CD4-positive, alpha-beta T cell treated with Interleukin-6 at 100 ng/mL for 8 hours (primary cell): ENCODE results near the gene TNXB.
A peak's percentile ranks its signal among the peaks of the same experiment; 100 is the strongest.
"Not testable (repeated sequence)": the region's sequence is repeated elsewhere in the genome, so short reads cannot be mapped to it uniquely, and the experiment has no call there.

Experiments used
- DNase-seq: peaks from one replicate; pipeline ENCODE4 v3.0.0-alpha.2; 2020; ENCODE audit warnings: mixed read lengths, low spot score

The TNXB gene

DNA sequence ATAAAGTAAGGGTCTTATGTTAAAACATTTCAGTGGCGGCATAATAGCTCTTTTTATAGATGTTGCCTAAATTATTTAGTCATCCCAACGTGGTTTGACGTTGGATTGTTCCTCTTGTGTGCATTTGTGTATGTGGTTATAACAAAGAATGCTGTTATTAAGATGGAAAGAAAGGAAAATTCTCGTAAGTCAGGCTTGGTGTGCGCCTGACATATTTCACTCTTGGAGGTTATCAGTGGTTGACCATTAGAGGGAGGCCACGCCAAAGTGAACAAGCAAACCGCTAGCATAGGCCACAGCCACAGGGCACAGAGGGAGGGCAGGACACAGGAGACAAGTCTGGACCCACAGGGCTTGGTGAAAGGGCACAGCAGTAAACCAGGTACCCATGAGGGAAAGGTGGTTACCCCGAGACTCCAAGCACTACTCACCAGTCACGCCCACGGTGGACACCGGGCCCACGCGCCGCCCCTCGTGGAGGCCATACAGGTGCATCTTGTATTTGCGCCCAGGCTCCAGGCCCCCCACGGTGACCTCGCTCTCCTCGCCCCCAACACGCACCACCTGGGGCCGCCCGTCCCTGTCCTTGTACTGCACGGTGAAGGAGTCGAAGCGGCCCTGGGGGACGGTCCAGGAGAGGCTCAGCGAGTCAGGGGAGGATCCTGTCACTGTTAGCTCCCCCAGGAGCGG lies 48.0 kb downstream of the TNXB start:
- DNase-seq, result no peak

DNA sequence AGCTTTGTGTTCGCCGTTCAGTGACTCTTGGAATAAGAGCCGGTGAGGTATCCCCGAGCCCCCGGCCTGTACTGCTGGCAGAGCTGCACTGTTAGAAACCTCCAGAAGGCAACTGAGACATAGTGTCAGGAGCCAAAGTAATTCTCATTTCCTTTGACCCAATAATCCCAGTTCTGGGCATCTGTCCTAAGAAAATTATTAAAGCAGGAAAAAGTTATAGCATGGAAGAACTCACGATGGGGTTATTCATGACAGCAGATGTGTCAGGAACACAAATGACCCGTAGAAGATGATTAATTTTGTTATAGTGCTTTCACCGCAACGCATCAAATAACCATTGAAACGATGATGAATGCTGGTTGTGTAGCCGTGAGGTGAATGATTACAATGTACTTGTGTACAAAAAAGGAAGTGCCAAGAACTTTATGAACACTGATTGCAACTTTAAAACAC lies 50.6 kb downstream of the TNXB start:
- DNase-seq, result no peak

DNA sequence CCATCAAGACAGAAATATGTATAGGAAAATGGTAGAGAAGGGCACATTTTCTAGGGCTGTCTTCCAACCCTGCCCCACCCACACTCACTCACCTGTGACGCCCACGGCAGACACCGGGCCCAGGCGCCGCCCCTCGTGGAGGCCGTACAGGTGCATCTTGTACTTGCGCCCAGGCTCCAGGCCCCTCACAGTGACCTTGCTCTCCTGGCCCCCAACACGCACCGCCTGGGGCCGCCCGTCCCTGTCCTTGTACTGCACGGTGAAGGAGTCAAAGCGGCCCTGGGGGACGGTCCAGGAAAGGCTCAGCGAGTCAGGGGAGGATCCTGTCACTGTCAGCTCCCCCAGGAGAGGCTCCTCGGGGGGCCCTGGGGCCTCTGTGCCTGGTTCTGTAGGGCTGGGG lies 51.2 kb downstream of the TNXB start:
- DNase-seq, result no peak

DNA sequence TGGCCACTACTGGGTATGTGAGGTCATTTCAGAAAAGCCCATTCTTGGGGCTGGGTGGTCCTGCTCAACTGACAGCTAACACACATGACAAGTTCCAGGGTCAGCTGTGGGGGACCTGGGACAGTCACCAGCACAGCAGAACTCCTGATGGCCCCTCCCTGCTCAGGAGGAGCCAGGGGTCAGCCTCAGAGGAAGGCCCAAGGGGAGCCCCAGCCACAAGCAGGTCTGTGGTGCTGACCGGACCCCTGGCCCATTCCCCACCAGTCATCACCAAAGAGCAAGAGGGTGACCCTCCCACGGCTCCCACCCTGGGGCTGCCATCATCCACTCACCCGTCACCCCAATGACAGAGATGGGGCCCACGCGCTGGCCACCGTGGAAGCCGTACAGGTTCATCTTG lies 52.9 kb downstream of the TNXB start:
- no peak for DNase-seq

DNA sequence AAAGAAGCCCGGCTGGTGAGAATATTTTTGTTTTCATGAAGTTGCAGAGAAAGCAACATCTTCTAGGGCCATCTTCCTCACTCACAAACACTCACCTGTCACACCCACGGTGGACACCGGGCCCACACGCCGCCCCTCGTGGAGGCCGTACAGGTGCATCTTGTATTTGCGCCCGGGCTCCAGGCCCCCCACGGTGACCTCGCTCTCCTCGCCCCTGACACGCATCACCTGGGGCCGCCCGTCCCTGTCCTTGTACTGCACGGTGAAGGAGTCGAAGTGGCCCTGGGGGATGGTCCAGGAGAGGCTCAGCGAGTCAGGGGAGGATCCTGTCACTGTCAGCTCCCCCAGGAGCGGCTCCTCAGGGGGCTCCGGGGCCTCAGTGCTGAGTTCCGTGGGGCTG lies 53.4 kb downstream of the TNXB start:
- not testable (repeated sequence) for DNase-seq

DNA sequence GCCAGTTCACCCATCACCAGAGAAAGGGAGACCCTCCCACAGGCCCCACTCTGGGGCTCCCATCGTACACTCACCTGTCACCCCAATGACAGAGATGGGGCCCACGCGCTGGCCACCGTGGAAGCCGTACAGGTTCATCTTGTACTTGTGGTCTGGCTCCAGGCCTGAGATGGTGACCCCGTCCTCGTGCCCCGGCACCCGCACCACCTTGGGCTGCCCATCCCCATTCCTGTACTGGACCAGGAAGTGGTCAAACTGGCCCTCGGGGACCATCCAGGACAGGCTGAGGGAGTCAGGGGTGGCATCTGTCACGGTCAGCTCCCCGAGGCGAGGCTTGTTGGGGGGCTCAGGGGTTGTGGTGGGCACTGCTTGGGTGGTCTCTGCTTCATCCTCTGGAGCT lies 55.8 kb downstream of the TNXB start:
- not testable (repeated sequence) for DNase-seq

DNA sequence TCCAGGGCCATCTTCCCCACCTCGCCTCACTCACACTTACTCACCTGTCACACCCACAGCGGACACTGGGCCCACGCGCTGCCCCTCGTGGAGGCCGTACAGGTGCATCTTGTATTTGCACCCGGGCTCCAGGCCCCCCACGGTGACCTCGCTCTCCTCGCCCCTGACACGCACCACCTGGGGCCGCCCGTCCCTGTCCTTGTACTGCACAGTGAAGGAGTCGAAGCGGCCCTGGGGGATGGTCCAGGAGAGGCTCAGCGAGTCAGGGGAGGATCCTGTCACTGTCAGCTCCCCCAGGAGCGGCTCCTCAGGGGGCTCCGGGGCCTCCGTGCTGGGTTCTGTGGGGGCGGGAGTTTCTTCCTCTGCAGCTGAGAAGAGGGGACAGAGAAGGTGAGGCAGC lies 56.5 kb downstream of the TNXB start:
- DNase-seq, result not testable (repeated sequence)

DNA sequence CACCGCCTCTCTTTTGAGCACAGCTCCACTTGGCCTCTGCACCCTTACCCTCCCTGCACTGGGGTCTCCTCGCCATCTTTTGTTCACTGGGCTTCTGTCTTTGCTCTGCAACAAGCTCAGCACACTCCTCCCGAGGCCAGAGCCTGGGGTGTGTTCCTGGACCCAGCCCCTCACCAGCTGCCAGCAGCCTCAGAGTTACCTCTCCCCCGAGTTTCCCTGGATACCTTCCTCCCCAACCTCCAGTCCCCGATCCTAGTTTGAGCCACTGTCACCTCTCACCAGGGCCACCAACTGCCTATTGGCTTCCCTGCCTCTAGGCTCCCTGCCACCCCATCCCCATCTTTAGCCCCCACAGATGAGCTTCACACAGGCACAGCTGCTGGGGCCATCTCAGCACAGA lies 58.6 kb downstream of the TNXB start:
- DNase-seq, result no peak

DNA sequence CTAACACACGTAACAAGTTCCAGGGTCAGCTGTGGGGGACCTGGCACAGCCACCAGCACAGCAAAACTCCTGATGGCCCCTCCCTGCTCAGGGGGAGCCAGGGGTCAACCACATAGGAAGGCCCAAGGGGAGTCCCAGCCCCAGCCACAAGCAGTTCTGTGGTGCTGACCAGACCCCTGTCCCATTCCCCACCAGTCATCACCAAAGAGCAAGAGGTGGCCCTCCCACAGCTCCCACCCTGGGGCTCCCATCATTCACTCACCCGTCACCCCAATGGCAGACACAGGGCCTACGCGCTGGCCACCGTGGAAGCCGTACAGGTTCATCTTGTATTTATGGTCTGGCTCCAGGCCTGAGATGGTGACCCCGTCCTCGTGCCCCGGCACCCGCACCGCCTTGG lies 59.4 kb downstream of the TNXB start:
- not testable (repeated sequence) for DNase-seq

DNA sequence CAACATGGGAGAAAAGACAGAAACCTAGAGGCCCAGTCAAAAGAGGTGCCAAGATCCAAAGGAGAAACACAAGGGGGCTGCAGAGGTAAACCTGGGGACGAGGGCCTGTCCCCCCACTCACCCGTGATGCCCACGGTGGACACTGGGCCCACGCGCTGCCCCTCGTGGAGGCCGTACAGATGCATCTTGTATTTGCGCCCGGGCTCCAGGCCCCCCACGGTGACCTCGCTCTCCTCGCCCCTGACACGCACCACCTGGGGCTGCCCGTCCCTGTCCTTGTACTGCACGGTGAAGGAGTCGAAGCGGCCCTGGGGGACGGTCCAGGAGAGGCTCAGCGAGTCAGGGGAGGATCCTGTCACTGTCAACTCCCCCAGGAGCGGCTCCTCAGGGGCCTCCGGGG lies 60.0 kb downstream of the TNXB start:
- DNase-seq, result not testable (repeated sequence)

DNA sequence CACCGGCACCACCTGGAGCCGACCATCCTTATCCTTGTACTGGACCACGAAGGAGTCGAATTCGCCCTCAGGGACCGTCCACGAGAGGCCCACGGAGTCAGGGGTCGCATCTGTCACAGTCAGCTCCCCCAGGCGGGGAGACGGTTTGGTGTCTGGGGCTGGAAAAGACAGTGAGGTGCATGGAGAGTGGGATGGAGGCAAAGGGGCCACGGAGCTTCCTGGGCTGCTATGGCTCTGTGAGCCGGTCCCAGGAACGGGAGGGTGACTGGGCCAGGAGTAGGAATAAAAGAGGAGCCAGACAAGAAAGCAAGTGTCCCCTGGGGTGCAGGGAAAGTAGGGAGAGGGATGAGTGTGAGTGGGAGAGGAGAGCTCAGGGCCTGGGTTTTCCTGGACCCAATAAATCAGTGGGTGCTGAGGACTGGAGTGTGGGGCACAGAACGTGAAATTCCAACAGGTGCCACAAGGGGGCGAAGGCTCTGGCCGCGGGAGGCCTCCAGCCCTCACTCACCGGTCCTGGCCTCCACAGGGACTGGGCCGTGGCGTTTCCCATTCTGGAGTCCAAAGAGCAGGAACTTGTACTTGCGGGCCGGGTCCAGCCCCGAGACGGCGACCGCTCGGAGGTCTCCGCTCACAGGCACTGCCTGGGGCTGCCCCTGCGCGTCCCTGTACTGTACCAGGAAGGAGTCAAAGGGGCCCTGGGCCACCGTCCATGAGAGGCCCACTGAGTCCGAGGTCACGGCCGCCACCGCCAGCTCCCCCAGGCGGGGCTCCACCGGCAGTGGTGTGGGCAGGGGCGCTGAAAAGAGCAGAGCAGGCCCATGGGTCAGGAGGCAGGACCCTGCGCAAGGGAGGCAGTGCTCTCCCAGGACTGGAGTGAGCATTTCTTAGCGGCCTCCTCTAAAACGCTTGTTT lies 61.0 kb downstream of the TNXB start:
- DNase-seq, result peak; percentile 53

DNA sequence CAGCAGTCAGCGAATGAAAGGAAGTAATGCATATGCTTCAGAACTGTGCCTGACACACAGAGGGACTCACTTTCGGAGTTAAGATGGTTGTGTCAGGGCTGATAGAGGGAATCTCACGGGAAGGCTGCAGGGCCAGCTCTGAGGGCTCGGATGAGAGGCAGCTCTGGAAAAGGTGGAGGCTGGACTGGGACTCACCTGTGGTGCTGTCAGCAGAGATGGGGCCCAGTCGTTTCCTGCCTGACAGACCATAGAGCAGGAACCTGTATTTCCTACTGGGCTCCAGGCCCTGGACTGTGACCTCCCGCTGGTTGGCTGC lies 61.6 kb downstream of the TNXB start:
- DNase-seq, result no peak

DNA sequence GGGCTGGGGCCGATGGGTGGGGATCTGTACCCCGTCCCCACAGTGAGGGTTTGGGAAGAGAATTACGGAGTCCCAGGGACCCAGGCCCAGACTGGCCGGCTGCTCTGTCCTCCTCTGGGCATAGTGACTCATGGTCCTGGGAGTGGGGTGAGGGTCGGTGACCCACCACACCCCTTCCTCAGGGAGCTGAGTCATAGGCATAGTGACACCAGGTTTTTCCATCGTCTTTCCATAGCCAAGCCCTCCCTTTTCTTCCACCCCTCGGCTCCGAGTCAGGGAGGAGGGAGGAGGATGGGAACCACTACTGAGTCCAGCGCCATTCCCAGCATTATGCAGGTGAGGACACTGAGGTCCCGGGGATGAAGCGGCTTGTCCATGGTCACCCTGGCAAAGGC lies 62.1 kb downstream of the TNXB start:
- no peak for DNase-seq

DNA sequence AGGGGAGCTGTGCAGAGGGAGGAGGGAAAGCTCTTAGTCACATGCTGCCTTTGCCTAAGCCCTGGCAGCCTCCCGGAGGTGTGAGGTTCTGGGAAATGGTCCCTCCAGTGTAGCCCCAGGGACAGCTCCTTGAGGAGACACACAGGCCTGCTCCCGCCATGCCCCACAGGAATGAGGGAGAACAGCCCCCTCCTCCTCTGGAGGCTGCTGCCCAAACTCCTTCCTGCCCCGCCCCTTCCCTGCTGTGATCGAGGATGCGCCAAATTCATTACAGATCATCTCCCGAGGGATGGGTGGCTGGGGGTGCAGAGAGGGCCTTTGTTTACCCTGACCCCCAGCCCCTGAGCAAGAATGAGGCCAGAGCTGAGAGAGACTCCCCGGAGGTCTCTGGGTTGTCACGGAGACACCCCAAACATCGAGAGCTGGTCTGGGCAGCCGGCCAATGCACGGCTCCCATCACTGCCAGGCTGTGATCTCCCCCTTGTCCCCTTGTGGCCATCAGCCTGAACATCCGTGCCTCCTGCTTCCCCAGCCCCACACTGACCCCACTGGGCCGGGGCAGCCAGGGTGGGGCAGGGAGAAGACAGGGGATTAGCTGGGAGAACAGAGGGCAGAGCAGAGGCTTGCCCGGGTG lies 62.6 kb downstream of the TNXB start:
- no peak for DNase-seq

DNA sequence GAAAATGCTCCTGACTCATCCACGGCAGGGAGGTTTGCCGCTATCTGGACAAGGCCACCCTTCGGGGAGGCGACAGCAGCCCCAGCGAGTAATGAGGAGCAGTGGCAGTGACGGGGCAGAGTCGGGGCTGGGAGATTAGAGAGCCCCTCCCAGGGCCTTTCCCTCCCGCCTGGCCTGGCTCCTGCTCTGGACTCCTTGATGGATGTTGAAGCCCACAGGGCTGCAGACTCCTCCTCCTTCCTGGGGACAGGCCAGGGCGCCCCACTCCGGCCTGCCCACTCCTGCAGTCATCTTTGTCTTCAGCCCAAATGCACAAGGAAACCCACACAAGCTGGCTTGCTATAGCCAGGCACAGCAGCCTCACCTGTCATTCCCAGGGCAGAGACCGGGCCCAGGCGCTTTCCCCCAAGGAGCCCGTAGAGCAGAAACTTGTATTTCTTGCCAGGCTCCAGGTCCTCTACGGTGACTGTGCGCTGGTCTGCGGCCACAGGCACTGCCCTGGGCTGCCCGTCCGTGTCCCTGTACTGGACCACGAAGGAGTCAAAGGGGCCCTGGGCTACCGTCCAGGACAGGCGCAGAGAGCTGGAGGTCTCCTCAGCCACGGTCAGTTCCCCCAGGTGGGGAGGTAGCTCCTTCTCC lies 63.2 kb downstream of the TNXB start:
- DNase-seq, result no peak

DNA sequence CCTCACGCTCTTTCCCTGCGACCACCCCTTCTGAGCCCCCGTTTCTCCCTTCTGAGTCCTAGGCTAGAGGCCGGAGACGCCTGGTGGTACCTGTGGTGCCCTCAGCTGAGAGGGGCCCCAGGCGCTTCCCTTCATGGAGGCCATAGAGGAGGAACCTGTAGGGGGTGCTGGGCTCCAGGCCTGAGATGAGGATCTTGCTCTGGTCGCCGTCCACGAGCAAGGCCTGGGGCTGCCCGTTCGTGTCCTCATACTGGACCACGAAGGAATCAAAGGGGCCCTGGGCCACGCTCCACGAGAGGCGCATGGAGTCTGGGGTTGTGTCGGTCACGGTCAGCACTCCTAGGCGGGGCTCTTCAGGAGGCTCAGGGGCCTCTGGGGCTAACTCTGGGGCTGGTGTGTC lies 64.2 kb downstream of the TNXB start:
- DNase-seq, result not testable (repeated sequence)

DNA sequence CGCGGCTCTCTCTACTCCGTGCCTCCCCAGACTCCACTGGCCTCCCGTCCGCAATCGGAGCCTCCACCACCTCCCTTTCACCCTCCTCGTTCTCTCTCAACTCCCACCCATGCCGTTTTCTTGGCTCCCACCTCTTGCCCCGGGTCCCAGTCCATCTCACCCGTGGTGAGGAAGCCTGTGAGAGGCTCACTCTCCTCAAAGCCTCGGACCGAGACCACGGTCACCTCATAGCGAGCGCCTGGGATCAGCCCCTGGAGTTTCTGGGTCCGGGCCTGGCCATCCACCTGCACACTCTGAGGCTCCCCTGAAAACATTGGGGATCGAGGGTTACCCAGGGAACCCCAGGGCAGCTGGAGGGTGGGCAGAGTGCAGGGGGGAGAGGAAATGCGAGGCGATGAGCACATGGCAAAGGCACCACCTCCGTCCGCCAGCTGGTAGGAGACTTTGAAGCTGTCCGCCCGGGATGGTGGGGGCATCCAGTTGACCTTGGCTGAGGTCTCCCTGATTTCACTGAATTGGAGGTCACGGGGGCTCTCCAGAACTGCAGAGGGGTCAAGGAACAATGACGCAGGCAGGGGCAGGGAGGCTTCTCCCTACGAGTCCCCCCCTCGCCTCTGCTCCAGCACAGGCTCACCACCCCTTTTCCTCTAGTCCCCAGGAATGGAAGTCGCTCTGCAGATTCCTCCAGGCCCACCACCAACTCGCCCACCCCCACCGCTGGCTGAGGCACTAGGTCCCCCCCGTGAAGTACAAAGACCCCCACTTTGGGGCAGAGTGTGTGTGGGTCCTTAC lies 65.4 kb downstream of the TNXB start:
- DNase-seq, result not testable (repeated sequence)

DNA sequence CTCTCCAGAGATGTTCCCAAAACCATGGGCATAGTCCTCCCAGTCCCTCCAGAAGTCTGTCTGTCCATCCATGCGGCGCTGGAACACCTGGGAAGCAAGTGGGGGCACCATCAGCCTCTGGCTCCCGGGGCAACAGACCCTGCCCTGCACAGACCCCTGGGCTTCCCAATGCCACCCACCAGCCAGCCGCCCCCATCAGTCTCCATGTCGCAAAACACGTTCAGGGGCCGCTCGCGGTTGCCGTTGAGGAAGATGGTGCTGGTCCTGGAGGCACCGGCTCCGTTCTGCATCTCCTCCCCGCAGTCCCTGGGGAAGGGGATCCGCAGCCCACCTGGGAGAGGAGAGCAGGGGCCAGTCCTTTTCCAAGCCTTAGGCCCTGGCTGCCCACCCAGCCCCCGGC lies 66.9 kb downstream of the TNXB start:
- not testable (repeated sequence) for DNase-seq

DNA sequence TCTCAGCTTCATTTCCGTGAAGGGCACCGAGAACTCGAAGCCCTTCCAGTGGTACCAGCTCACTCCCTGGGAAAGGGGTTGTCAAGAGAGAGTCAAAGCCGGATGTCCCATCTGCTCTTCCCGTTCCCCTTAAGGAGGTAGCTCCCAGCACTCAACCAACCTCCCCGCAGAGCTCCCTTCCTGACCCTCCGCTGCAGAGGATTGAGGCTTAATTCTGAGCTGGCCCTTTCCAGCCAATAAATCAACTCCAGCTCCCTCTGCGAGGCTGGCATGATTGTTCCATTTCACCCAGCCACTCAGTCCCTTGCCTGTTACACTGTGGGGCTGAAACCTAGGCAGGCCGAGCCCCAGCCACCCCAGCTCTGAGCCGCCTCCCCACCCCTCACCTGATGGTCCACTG lies 67.8 kb downstream of the TNXB start:
- not testable (repeated sequence) for DNase-seq

DNA sequence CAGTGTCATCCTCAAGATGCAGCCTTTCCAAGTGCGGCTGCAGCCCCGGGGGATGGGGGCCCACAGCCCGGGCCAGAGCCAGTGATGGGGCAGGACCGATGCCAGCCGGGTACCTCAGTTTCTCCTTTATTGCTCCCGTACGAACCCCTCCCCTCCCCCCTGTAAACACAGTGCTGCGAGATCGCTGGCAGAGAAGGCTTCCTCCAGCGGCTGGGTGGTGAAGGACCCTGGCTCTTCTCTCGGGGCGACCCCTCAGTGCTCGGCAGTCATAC lies 68.2 kb downstream of the TNXB start:
- DNase-seq, result not testable (repeated sequence)

DNA sequence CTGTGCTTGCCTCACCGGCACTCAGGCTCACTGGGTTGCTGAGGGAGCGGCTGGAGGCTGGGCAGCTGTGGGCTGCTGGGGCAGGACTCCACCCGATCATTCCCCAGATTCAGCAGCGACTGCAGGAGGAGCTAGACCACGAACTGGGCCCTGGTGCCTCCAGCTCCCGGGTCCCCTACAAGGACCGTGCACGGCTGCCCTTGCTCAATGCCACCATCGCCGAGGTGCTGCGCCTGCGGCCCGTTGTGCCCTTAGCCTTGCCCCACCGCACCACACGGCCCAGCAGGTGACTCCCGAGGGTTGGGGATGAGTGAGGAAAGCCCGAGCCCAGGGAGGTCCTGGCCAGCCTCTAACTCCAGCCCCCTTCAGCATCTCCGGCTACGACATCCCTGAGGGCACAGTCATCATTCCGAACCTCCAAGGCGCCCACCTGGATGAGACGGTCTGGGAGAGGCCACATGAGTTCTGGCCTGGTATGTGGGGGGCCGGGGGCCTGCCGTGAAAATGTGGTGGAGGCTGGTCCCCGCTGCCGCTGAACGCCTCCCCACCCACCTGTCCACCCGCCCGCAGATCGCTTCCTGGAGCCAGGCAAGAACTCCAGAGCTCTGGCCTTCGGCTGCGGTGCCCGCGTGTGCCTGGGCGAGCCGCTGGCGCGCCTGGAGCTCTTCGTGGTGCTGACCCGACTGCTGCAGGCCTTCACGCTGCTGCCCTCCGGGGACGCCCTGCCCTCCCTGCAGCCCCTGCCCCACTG lies 68.7 kb downstream of the TNXB start:
- not testable (repeated sequence) for DNase-seq
